Anterior cingulate cortex (tissue), 58 donors: ENCODE results near the gene CBLB.
"Not testable (repeated sequence)": the region's sequence is repeated elsewhere in the genome, so short reads cannot be mapped to it uniquely, and the experiment has no call there.

ENCODE experiments used
- DNase-seq, 58 donors: peaks; one replicate each; lab custom pipeline; 2025; lab: John Stamatoyannopoulos, UW

Gene CBLB

DNA sequence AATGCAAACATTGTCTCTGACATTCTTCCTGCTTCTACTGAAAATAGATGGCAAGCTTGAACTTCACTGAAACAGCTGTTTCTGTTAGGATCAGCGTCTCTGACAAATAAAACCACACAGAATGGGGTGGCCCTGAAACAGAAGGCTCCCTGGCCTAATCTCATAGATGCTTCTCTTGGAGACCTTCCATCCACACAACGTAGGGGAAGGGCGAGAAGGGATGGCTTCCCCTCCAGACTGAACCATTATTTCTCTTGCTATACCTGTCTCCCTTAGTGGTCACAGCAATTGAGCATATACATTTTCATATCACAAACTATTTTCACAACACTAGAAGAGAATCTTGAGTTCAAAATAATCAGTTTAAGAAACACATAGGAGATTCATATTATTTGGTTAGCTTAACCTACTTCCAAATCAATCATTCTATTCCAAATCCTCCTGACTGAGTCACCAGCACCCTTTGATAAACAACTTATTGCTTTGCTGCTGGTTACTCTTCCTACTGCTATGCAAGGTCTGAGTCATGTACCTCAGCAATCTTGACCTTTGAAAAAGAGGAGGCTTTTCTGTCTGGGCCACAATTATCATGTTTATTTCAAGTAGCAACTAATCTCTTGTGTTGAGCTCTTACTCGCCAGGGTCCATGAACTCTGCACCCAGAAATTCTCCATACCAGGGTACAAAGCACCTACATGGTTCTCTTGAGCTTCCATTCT lies 45.5 kb downstream of the CBLB start:
- DNase-seq: no peak

DNA sequence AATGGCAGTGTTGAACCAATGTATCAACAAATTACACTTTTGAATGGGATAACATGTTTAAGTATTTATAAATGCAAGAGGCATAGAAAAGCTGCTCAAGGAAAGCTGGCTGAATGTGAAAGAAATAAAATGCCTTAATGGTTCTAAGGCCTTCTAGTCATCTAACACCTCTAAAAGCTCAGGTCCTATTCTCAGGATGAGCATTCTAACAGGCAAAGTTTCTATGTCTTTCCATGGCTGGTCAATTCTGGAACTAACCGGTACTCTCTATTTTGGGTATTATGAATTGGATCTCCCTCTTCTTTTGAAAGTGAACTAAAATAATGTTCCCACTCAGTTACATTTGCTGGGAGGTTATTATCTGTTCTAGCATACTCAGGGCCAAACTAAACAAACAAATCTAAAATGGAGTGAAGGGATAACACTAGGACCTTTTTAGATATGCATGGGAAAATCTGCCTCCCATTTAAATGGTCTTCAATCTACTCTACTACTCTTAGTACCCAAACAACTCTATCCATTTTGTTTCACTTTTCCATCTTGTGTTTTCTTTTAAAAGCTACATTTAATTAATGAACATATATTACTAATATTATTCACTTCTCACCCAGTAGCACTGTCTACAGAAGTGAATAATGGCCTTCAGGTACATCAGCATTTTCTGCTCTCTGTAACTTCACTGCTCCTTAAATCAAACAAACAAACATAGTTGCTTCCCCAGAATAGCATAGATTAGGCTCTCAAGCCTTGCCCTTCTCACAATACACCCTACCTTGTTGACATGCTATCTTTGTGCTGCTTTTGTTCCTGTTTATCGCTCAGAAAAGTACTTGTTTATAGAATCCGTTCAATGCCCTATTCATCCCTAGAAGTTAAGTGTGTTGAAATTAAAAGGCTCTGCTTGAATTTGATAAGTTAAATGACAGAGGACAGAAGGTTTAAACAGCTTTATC lies 46.4 kb downstream of the CBLB start:
- DNase-seq: no peak

DNA sequence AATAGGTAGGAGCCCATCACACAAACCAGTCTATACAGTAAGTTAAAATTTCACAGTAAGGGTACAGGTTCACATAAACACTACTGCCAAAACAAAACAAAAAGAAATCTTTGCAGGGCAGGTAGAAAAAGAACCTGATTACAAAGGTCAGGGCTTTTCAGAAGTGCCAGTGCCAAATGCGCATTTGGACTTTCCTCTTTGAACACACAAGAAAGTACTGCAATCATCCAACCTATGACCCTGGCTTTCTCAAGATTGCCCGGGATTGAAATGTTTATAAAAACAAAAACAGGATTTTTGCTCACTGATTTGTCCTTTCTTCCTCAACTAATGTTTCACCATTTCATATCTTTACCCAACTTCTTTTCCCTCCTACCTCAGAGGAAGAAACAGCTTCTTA lies 47.4 kb downstream of the CBLB start:
- no peak for DNase-seq

DNA sequence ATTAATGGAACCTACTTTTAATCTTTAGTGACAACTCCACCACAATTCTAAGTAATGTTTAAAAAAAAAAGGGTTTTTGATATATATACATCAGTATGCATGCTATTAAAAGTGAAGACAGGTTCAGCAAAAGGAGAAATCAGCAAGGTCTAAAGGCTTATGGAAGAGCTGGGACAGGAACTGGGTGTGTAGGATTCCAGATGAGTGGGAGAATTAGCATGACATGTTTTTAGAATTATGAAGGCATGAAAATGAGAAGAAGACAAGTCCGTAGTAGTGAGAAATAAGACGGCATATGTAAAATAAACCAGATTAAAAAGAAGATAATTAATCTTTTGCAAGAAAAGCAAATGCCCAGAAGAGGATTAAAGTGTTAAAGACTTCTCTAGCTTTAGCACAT lies 52.0 kb downstream of the CBLB start:
- DNase-seq: no peak

DNA sequence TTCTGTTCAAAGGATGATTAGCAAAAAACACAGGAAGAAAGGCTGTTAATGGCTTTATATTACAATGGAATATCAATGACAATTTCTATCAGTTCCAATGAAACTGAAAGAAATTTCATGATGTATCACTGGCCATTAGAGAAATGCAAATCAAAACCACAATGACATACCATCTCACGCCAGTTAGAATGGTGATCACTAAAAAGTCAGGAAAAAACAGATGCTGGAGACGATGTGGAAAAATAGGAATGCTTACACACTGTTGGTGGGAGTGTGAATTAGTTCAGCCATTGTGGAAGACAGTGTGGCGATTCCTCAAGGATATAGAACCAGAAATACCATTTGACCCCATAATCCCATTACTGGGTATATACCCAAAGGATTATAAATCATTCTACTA lies 53.5 kb downstream of the CBLB start:
- not testable (repeated sequence) for DNase-seq

DNA sequence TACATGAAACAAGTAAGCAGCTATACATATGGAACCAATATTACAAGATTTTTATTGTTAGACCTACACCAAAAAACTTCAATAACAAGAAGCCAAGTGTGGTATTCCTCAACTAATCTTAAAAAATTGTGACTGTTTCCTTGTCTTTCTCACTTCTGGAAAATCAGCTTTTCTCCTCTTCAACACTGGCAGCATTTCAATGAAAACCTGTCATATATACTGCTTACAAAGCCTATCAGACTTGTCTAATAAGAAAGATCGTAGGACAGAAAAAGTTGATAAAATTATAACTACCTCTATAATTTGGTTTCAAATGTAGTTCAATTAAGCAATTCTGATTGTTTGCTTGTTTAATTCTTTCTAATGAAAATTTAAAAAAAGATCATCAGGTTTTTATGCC lies 55.1 kb downstream of the CBLB start:
- DNase-seq: no peak

DNA sequence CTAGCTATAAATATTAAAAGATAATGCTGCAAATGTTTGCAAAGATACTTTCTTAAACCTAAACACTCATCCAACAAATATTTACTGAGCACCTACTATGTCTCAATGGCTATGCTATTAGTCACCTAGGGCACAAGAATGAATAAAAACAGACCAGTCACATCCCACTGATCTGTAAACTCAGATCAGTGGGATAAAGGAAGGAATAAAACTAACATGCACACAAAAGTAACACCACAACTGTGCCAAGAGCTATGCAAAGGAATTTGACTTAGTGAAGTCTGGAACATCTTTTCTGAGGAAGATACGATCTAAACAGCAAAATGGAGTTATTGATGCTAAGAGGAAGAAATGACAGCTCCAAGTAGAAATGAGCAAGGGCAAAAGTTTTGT lies 56.6 kb downstream of the CBLB start:
- no peak for DNase-seq

DNA sequence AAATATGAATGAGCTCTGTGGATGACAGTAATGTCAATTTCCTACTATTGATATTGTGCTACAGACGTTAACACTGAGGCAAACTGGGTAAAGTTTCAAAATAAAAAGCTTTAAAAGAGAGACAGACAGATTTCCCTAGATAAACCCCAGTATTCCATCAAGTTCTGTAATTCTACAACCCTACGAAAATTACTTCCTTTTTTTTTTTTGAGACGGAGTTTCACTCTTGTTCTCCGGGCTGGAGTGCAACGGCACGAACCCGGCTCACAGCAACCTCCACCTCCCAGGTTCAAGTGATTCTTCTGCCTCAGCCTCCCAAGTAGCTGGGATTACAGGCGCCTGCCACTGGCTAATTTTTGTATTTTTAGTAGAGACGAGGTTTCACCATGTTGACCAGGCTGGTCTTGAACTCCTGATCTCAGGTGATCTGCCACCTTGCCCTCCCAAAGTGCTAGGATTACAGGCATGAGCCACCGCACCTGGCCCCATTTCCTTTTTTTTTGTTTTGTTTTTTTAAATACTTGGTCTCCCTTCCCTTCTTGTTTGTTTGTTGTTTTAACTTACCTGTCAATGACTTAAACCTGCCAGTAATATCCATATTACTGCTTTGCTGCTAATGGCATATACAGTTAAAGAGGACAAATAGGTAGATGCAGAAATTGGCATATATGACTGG lies 57.2 kb downstream of the CBLB start:
- DNase-seq: no peak

DNA sequence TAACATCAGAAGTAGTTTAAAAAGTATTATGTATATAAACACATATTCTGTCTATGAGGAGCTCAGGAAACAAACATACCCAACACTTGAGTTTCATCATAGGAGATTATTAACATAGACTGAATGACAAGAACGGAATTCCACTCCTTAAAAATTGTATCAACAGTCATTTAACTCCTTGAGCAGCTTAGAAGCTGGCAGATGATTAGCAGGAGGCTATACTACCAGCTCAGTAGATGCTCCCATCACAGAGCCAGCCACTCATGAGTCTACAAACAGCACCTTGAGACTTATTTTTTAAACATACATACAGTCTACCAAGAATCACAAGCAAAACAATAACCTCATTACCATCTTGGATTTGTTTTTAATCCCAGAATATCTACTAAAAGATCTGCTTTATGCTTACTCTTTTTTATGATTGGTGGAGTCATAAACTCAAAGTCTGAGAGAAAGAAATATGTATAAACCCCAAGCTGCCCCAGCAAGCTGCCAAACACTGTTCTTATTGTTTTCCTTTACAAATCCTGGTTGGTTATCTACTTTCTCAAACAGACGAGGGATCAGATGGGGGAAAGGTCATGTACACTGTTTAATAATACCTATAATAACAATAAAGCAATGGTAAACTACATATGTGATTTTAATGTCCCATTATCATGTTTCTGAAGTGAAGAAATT lies 59.5 kb downstream of the CBLB start:
- no peak for DNase-seq

DNA sequence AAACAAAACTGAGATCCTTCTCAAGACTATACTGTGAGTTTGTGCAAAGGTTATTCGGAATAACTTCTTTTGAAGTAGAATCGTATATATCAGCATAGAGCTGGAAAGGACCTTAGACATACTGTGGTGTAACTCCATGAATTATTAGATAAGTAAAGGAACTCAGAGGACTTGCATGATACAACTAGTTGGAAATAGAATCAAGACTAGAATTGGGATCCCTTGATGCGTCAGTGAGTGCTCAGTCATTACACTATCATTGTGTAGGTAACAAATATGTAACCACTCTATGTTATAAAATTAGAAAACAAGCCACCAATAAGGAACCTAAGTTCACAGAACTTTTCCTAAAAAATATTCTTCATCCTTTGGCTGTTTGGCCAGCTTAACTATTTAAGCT lies 61.1 kb downstream of the CBLB start:
- DNase-seq: no peak

DNA sequence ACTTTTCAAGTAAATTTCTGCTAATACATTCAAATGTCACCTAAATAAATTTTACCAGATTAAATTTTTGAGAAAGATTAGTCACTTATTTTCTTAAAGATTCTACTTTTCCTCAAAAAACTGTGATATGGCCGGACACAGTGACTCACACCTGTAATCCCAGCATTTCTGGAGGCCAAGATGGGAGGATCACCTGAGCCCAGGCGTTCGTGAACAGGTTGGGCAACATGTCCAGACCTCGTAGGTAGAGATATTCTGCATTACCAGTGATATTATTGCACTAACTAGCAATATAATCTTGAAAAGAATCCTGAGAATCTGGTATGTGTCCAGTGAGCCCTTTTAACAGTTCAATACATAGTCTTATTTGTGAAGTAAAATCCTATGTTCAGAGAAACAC lies 61.7 kb downstream of the CBLB start:
- no peak for DNase-seq

DNA sequence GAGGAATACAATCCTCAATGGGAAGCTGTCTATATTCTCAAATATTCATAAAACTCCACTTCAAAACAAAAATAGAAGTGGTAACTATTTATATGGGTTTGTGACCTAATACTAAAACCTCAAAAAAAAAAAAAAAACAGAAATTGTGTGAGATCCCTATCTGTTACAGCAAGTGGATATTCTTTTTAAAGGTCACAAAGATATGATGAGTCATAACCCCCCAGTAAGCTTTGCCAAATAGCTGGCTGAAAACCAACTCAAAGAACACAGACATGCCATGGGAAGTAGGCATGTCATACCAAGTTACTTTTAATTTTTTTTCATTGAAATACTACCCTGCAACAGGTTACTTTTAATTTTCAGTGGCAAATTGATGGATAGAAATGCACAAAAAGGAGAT lies 62.5 kb downstream of the CBLB start:
- DNase-seq: no peak

DNA sequence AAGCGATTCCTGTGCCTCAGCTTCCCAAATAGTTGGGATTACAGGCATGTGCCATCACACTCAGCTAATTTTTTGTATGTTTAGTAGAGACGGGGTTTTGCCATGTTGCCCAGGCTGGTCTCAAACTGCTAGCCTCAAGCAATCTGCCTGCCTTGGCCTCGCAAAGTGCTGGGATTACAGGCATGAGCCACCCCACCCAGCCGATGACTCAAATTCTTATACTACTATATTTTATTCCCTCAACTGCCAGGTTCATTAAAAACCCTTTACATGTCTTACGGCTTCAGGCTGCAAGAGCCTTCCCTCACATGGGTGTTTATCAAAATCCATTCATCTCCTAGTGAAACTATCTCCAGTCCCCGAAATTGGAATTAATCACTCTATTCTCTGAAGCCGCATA lies 63.4 kb downstream of the CBLB start:
- DNase-seq: no peak

DNA sequence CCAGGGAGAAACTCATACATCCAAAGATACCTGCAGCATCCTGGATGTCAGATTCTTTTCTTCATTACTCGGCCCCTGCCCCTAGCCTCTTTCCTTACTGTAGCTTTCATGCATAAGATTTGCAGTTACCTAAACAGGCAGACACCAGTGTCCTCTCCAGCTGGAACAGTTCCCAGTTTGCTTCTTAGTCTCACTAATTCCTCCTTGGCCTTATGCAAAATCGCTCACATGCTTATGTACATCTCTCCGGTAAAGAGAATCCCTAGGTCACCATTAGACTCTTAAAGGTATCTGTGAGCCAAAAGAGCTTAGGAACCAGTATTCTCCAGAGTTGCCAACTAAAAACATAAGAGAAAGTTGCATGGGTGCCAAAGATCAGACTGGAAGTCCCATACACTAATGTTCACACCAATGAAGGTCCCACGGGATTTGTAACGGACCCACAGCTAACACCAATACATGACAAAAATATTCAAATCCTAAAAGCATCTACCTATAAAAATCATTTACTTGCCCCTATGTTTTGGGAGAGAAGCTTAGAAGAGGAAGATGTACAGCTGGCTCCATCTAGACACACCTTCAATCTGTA lies 66.6 kb downstream of the CBLB start:
- DNase-seq: no peak

DNA sequence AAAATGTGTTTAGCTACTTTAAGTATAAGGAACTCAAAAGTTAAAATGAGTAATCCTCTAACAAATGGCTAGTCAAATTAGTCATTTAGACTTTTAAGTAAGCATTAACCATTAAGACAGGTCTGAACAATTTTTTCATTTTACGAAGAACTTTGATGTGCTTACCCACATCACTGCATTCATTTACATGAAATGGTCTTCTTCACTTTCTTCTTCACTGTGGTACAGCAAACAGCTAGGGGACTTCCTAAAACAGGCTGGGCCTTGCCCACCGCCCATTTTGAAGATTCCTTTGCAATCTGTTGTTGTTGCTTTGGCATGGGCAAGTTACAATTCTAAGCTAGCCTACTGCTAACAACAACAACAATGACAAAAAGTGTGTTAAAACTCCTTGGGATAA lies 67.4 kb downstream of the CBLB start:
- DNase-seq: no peak

DNA sequence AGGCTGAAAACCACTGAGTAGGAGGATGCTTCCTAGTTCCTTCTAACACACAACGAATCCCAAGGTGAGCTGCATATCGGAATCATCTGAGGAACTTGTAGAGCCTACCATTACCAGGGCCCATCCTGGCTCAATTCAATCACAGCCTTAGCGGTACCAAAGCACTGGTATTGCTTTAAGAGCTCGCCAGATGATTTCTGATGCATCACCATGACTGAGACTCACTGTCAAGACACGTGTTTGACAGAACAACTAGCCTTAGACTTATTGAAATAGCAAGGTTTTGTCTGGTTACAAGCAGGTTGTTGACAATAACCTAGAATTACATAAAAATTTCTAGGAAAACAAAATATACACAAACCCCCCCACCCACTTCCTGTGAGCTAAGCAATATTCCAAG lies 68.5 kb downstream of the CBLB start:
- no peak for DNase-seq

DNA sequence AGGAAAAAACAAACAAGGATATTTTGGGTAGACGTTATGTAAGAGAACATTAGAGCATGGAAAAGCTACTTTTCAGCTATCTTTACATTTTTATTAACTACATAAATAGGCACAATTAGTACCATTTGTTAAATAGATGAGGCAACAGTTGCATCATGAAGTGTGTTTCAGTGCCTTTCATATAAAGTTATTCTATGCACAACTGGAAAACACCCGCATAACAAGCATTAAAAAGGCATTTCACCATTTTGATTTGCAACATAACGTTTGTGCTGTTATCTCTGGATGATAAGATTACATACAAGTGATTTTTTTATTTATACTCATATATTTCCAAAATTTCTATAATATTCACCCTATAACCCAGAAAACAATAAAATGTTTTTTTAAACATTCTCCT lies 69.5 kb downstream of the CBLB start:
- no peak for DNase-seq

DNA sequence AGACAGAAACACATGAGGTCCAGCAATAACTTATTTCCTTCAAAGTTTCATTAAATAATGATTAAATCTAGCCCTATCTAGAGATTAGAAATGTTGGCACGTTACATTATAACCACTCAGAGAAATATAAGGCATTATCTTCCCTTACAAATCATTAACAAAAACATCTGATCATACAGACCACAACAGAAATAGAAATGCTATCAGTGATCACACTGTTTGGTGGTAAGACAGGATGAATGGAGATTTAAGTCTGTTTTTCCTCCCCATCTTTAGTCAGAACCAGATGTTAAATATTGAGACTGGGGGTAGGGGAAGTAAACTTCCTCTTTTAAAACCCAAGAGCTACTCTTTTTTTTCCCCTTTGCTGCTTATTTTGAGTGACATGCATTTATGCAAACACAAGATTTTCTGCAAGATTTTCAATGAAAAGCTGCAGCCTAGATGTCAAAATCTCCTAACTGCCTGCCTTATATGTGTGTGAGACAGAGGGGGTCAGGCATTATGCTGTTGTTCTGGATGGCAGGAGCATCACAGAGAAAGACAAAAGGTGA lies 70.4 kb downstream of the CBLB start:
- no peak for DNase-seq

DNA sequence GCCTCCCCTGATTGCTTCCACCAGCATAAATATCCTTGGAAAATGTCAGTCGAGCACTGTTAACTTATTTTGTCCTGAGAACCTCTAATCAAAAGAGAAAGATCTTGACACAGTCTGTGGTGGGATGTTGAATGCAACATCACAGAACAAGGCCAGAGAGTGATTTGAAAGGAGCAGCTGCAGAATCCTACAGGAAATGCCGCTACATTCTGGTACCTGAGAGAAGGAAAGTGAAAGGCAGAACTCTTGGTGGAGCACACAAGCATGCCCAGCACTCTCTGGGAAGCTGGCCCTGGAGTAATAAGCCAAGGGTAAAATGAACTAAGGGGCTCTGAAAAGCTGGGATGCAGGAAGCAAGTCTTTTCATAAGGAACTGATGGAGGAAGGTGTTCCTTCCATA lies 75.8 kb downstream of the CBLB start:
- DNase-seq: no peak
